ENCODE results near the gene EXOC7. TPM values are rescaled to one million over a fixed set of nuclear protein-coding genes. Genes with fewer than 3 reads are reported as not detected.

EXOC7 gene
- total and polyA plus RNA-seq, 2 of the 4 experiments (the other 2 are of a cell fraction) = 85.9 to 118 TPM

- DNase-seq (no peak), ATAC-seq (ENCODE audit: low read depth) (no peak)
- CTCF ChIA-PET = interaction anchor here (0.6 kb wide), 1 partner anchor 266 kb away, joined by 3 read pairs; no protein-coding TSS in a partner anchor
- no peak overlapping the region for H3K4ac ChIP-seq (ENCODE audit: low read depth, low read length)
- H2AK5ac ChIP-seq (ENCODE audit: low read depth, low read length) = no peak overlapping the region
- no TSS peak for BruUV-seq (replicated peaks)
- H3K4me3 ChIP-seq (ENCODE audit: insufficient read depth, low read depth, low read length) = no peak overlapping the region
- in situ Hi-C loops (cut with MboI; ENCODE audit: low sequenced_read_pairs) = no loop called here
- WGBS, 2 experiments (ENCODE audit: extremely low coverage in 2 of 2, insufficient read length in 1 of 2) = 86% methylated on average over 9 of the region's 13 CpGs; no CpG with 5 or more reads in 1 of the 2 experiments
- POLR2A ChIA-PET (ENCODE audit: unreplicated experiment) = interaction anchor here (0.6 kb wide), 1 partner anchor 8 kb away, joined by 4 read pairs; no protein-coding TSS in a partner anchor
- H3K36me3 ChIP-seq (ENCODE audit: control insufficient read depth, insufficient read depth, low read length) = peaks cover 48% of the 10 kb centered on the region
- no peak overlapping the region for H3K27ac ChIP-seq (ENCODE audit: insufficient read depth, low read length)
- no peak overlapping the region for H3K56ac ChIP-seq (ENCODE audit: extremely low read depth, insufficient read depth, low read length)
- no peak overlapping the region for H2AFZ ChIP-seq (replicated peaks; ENCODE audit: low read length, poor library complexity)
- no peaks in the 10 kb centered on the region for H3K9me3 ChIP-seq (ENCODE audit: control insufficient read depth, insufficient read depth, low read length)
- no peak overlapping the region for H2BK20ac ChIP-seq (ENCODE audit: low read depth, low read length)
- TF ChIP-seq MAFK (IDR thresholded peaks at IDR 0.05; ENCODE audit: low read depth, low read length) (no peak), SMC3 (IDR thresholded peaks at IDR 0.05; ENCODE audit: low read depth, low read length) (no peak), RFX5 (IDR thresholded peaks at IDR 0.05; ENCODE audit: low read depth, low read length) (no peak), MXI1 (IDR thresholded peaks at IDR 0.05; ENCODE audit: borderline replicate concordance, low read depth, low read length) (no peak), RAD21 (IDR thresholded peaks at IDR 0.05; ENCODE audit: low read length) (no peak), POLR2A (IDR thresholded peaks at IDR 0.05; ENCODE audit: low read depth, low read length) (no peak), CTCF (conservative IDR thresholded peaks at IDR 0.05; ENCODE audit: low read depth, low read length) (no peak), ELK1 (IDR thresholded peaks at IDR 0.05; ENCODE audit: borderline replicate concordance, low read depth, low read length) (no peak), CHD1 (IDR thresholded peaks at IDR 0.05; ENCODE audit: low read depth, low read length) (no peak)
- intact Hi-C loops (cut with micrococcal nuclease) = no loop called here
- H4K8ac ChIP-seq (ENCODE audit: low read depth in 2 of 2, low read length in 2 of 2) = no peak overlapping the region
- H3K9me1 ChIP-seq (ENCODE audit: insufficient read depth, low read length) = no peaks in the 10 kb centered on the region
- peaks cover 5 to 20% of the 10 kb centered on the region in 2 experiments for H3K79me1 ChIP-seq (ENCODE audit: low read depth in 1 of 2, low read length in 2 of 2)
- H4K20me1 ChIP-seq (ENCODE audit: insufficient read depth, low read length) = no peaks in the 10 kb centered on the region; the same call in 1 of the 2 replicates
- no peak overlapping the region for H3K4me2 ChIP-seq (ENCODE audit: low read depth, low read length)
- H3K18ac ChIP-seq (ENCODE audit: low read depth, low read length) = no peak overlapping the region
- no peak overlapping the region for H4K91ac ChIP-seq (ENCODE audit: insufficient read depth, low read depth, low read length)
- H2BK15ac ChIP-seq (ENCODE audit: low read depth, low read length) = no peak overlapping the region
- no peak overlapping the region for H2AK9ac ChIP-seq (replicated peaks; ENCODE audit: low read depth, low read length, poor library complexity)
- H3K14ac ChIP-seq (replicated peaks; ENCODE audit: low read depth, low read length) = no peak overlapping the region
- no peak overlapping the region for H2BK120ac ChIP-seq (ENCODE audit: low read depth, low read length)
- no peak overlapping the region for H3K9ac ChIP-seq (ENCODE audit: low read depth, low read length)
- H2BK5ac ChIP-seq (ENCODE audit: low read depth, low read length, poor library complexity, severe bottlenecking) = no peak overlapping the region
- H3K4me1 ChIP-seq (ENCODE audit: control insufficient read depth, insufficient read depth, low read length) = no peaks in the 10 kb centered on the region
- no peaks in the 10 kb centered on the region for H3K27me3 ChIP-seq (ENCODE audit: control insufficient read depth, insufficient read depth, low read length)
- no peak overlapping the region for H3K23ac ChIP-seq (ENCODE audit: low read depth, low read length)
- no peak overlapping the region for H4K5ac ChIP-seq (ENCODE audit: low read depth, low read length)
- dilution Hi-C loops (cut with HindIII; ENCODE audit: low sequenced_read_pairs, unreplicated experiment) = no loop called here
Observed at GRCh38 chr17:76095943-76096342, 7.6 kb downstream of the EXOC7 start.

All from IMR-90 (cell line).